ENCODE measurements around the gene ADORA1. TPM values are rescaled to one million over a fixed set of nuclear protein-coding genes. Genes with fewer than 3 reads are reported as not detected.

Gene ADORA1
- total RNA-seq, 1 donor from 2014 or later = not detected

- no peak overlapping the region for H3K4me3 Mint-ChIP-seq
- ATAC-seq (ENCODE audit: low read depth) (no peak), DNase-seq (no peak)
- peaks cover 7% of the 10 kb centered on the region for H3K9me3 Mint-ChIP-seq
- ChIA-PET CTCF (interaction anchor here (0.6 to 1.5 kb wide), 2 partner anchors 10 to 178 kb away, joined by 3 to 5 read pairs; no protein-coding TSS in a partner anchor), POLR2A (no interaction called here)
- peaks cover 1% of the 10 kb centered on the region for H3K4me1 Mint-ChIP-seq
- peaks cover 29% of the 10 kb centered on the region for H3K27me3 Mint-ChIP-seq
- H3K27ac Mint-ChIP-seq = no peak overlapping the region
- intact Hi-C loops (cut with micrococcal nuclease) = no loop called here
- H3K36me3 Mint-ChIP-seq (ENCODE audit: low read depth) = no peaks in the 10 kb centered on the region
- no peak for TF ChIP-seq CTCF (IDR thresholded peaks at IDR 0.05)
Observed at GRCh38 chr1:203162403-203162802, 34.9 kb downstream of the ADORA1 start.

GRCh38 chr1:203163891-203164635 is 36.5 kb downstream of the ADORA1 start:
- POLR2A ChIA-PET = no interaction called here
- no peak overlapping the region for H3K4me3 Mint-ChIP-seq
- H3K4me1 Mint-ChIP-seq = peaks cover 3% of the 10 kb centered on the region
- DNase-seq (no peak), ATAC-seq (ENCODE audit: low read depth) (no peak)
- no peak for TF ChIP-seq CTCF (IDR thresholded peaks at IDR 0.05)
- intact Hi-C loops (cut with micrococcal nuclease) = no loop called here
- H3K27me3 Mint-ChIP-seq = peaks cover 29% of the 10 kb centered on the region
- H3K36me3 Mint-ChIP-seq (ENCODE audit: low read depth) = no peaks in the 10 kb centered on the region
- CTCF ChIA-PET = interaction anchor here (1.2 to 1.5 kb wide), 2 partner anchors 52 to 125 kb away, joined by 3 read pairs; no protein-coding TSS in a partner anchor
- no peaks in the 10 kb centered on the region for H3K9me3 Mint-ChIP-seq
- H3K27ac Mint-ChIP-seq = no peak overlapping the region

- Mint-ChIP-seq H3K9me3 (no peaks in the 10 kb centered on the region), H3K36me3 (ENCODE audit: low read depth) (no peaks in the 10 kb centered on the region), H3K27me3 (peaks cover 29% of the 10 kb centered on the region), H3K27ac (no peak overlapping the region), H3K4me3 (no peak overlapping the region), H3K4me1 (peaks cover 3% of the 10 kb centered on the region)
- no peak for DNase-seq
- ATAC-seq (ENCODE audit: low read depth) = no peak
- intact Hi-C loops (cut with micrococcal nuclease) = no loop called here
- ChIA-PET CTCF (interaction anchor here (1.5 kb wide), 1 partner anchor 126 kb away, joined by 3 read pairs; no protein-coding TSS in a partner anchor), POLR2A (no interaction called here)
- TF ChIP-seq CTCF (IDR thresholded peaks at IDR 0.05) = no peak
Observed at GRCh38 chr1:203165101-203165799, 37.7 kb downstream of the ADORA1 start.

GRCh38 chr1:203165800-203166161 is 38.3 kb downstream of the ADORA1 start:
- H3K9me3 Mint-ChIP-seq = no peaks in the 10 kb centered on the region
- H3K36me3 Mint-ChIP-seq (ENCODE audit: low read depth) = no peaks in the 10 kb centered on the region
- peaks cover 29% of the 10 kb centered on the region for H3K27me3 Mint-ChIP-seq
- ChIA-PET POLR2A (no interaction called here), CTCF (interaction anchor here (1.5 kb wide), 1 partner anchor 127 kb away, joined by 3 read pairs; no protein-coding TSS in a partner anchor)
- ATAC-seq (ENCODE audit: low read depth) (no peak), DNase-seq (no peak)
- intact Hi-C loops (cut with micrococcal nuclease) = loop anchor here (1.0 kb wide), 1 partner anchor 51 kb away; no protein-coding TSS in a partner anchor
- H3K4me1 Mint-ChIP-seq = peaks cover 3% of the 10 kb centered on the region
- no peak overlapping the region for H3K4me3 Mint-ChIP-seq
- H3K27ac Mint-ChIP-seq = no peak overlapping the region
- no peak for TF ChIP-seq CTCF (IDR thresholded peaks at IDR 0.05)
